GM12865 (cell line): Measurements from ENCODE around the gene PSMA7.

Experiments used
- DNase-seq: peaks from one replicate; pipeline ENCODE4 v3.0.0; 2010; ENCODE audit warnings: low read depth
- H3K4me3 ChIP-seq: 2 replicates; pipeline ENCODE4 v1.5.1; 2011; ENCODE audit warnings: mild to moderate bottlenecking, low read depth, low read length, control low read depth
- CTCF ChIP-seq: IDR thresholded peaks from 2 replicates; pipeline ENCODE4 v1.5.1; 2011; ENCODE audit warnings: low read length, control low read depth, low read depth, inconsistent platforms; ENCODE audit not compliant: insufficient read depth; ENCODE audit errors: missing control alignments

Gene PSMA7

DNA sequence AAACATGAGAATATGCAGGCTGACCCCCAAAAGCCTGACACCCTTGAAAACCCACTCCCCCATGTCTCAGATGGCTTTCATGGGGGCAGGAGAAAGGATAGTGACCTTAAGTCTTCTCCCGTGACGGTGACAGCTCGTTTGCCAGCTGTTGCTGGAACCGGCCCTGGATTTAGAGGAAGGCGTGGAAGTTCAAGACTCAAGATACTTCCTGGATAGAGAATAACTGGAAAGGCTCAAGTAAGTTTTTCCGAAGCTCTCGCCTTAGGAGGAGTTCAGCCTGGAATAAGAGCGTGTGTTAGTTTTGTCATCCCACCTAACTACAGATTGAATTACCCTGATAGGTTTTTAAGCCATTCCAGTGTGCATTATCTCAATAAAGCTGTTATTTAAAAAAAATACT is 28.1 kb upstream of the PSMA7 start:
- no peak for TF ChIP-seq CTCF
- H3K4me3 ChIP-seq: no peak overlapping the region
- DNase-seq: no peak

GRCh38 chr20:62170536-62170935 is 27.3 kb upstream of the PSMA7 start:
- TF ChIP-seq CTCF: no peak
- no peak overlapping the region for H3K4me3 ChIP-seq
- DNase-seq: no peak

DNA sequence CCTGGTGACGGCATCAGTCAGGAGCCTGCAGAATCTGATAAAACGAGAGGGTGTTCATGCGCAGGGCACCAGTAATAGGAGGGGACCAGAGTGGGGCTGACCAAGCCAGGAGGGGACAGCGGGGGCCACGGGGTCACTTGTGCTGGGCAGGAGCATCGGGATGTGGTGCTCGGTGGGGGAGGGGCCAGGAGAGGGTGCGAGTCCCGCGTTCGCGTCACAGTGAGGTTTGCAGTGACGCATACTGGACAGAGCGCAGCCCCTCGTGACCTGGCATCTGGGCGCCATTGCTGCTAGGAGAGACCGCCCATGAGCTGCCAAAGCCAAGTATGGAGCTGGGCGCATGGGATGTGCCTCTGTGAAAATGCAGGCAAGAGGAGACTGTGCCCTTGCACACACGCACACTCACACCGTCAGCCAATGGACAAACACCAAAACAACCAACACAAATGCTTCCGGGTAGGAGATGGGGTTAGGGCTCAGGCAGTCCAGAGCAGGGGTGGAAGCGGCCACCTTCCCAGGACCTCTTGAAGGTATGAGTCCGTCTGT is 25.8 kb upstream of the PSMA7 start:
- H3K4me3 ChIP-seq: no peak overlapping the region
- no peak for TF ChIP-seq CTCF
- DNase-seq: no peak

- no peak for TF ChIP-seq CTCF
- DNase-seq: no peak
These were observed 24.9 kb upstream of the PSMA7 start for GRCh38 chr20:62168061-62168460.

GRCh38 chr20:62167474-62167873 is 24.3 kb upstream of the PSMA7 start:
- no peak for TF ChIP-seq CTCF
- no peak for DNase-seq
- no peak overlapping the region for H3K4me3 ChIP-seq

More at GRCh38 chr20:62168061-62168460, 24.9 kb upstream of the PSMA7 start:
- no peak overlapping the region for H3K4me3 ChIP-seq

DNA sequence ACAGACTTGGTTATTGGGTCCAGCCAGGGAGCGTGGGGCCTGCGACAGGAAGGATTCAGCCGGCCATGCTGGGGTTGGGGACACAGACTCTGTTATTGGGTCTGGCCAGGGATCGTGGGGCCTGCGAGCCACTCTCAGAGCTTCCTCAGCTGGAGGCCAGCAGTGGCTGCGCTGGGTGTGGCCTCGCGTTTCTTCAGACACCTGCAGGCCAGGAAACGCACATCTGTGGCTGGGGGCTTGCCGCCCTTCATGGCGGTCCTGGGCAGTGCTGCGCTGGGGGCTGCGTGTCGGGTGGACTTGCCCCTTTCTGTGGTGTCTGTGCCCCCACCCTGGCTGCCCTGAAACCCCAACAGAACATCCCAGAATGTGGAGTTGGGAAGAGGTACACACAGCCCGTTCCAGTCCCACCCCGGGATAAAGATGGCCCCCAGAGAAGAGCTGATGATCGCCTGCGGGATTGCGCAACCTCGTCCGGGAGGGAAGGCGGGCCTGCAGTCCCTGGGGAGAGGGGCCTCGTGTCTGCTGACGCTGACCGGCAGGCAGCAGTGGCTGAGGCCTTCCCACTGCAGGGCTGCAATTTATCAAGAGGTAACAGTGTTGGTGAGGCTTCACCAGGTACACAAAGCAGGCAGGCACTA is 22.7 kb upstream of the PSMA7 start:
- H3K4me3 ChIP-seq: no peak overlapping the region
- DNase-seq: no peak
- TF ChIP-seq CTCF: no peak

GRCh38 chr20:62164879-62165761 is 21.9 kb upstream of the PSMA7 start:
- no peak overlapping the region for H3K4me3 ChIP-seq
- DNase-seq: no peak

More at GRCh38 chr20:62164879-62165761, 21.9 kb upstream of the PSMA7 start:
- TF ChIP-seq CTCF: no peak
